HG03045 (cell line): ENCODE measurements around the gene ZSCAN31.
"Not testable (repeated sequence)": the region's sequence is repeated elsewhere in the genome, so short reads cannot be mapped to it uniquely, and the experiment has no call there.

Source experiments
- ATAC-seq: cut with Tn5 transposase; IDR thresholded peaks from one replicate; pipeline ENCODE4 v1.9.1; 2021; ENCODE audit warnings: mild to moderate bottlenecking, moderate library complexity; ENCODE audit not compliant: unreplicated experiment

The ZSCAN31 gene

GRCh38 chr6:28335564-28336283, at the start of gene ZSCAN31:
TSS of gene ZSCAN31 (minus strand) at chr6:28336148. CDS start at chr6:28329683, 6,465 bp downstream.
- peak; percentile 89 for ATAC-seq

DNA sequence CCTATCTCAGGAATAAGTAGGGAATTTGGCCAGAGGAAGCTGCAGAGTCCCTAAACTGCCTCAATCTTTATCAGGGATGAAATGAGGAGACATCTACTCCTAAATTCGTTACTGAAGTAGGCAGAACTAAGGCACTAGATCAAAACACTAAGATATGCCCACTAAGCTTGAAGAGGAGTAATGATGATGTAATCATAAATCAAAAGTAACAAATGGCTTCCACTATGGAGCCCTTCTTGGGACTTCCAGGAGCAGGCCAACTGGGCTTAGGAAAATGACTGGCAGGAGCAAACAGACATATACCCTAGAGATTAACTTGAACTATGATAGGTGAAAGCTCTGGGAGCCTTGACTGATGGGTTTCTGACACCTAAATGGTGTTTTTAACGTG, 48.2 kb upstream of the ZSCAN31 start:
- no peak for ATAC-seq

DNA sequence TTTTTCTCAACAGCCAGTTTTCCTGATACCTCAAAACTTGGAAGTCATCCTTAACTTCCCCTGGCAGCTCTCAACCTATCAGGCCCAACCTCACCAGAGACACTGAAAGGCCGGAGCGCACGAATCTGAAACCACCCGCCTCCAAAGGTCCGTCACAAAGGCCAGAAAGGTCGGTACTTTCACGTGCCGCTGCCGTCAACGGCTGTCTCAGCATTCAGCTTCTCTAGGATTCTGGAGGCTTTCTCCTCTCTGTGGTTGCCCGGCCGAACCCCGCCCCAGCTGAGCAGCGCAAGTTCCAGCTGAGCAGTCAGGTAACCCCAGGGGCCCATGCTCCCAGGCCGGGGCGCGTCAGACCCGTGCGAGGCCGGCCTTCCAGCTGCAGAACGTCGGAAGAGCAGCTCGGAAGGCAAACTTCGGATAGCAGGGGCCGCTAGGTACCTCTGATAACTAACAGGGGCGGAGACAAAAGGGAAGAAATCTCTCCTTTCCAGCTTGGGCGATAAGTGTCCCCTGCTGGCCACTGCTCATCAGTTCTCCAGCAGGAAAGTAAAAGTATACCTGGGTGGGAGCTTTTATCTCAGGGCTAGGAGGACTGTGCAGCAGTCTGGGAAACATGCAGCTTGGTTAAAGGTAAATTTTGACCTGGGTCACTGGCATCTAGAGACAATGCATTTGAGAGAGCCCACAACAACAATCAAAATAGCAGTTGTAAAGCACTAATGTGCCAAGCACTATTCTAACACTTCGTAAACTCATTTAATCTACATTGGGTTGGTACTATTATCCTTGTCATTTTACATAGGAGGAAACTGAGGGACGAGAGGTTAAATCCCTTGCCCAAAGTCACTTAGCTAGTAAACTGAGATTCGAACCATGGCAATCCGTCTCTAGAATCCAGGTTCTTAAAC, 47.5 kb upstream of the ZSCAN31 start:
- peak; percentile 92 for ATAC-seq

- ATAC-seq: no peak
Measured at GRCh38 chr6:28380381-28380780, 44.4 kb upstream of the ZSCAN31 start.

- ATAC-seq: no peak
Measured at GRCh38 chr6:28378644-28379043, 42.7 kb upstream of the ZSCAN31 start.

- no peak for ATAC-seq
Measured at GRCh38 chr6:28377879-28378278, 41.9 kb upstream of the ZSCAN31 start.

DNA sequence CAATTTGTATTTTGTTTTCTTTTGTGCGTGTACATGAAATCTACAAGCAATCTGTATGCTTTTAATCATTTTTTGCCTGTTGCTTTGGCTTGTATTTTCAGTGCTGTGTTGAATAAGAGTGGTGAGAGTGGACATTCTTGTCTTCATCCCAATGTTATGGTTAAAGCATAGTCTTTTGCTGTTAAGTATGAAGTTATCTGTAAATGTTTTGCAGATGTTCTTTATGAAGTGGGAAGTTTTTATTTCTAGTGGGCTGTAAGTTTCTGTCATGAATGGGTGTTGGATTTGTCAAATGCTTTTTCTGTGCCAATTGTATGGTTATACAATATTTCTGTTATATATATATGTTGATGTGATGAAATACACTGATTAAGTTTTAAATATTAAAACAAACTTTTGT, 38.0 kb upstream of the ZSCAN31 start:
- ATAC-seq: no peak

DNA sequence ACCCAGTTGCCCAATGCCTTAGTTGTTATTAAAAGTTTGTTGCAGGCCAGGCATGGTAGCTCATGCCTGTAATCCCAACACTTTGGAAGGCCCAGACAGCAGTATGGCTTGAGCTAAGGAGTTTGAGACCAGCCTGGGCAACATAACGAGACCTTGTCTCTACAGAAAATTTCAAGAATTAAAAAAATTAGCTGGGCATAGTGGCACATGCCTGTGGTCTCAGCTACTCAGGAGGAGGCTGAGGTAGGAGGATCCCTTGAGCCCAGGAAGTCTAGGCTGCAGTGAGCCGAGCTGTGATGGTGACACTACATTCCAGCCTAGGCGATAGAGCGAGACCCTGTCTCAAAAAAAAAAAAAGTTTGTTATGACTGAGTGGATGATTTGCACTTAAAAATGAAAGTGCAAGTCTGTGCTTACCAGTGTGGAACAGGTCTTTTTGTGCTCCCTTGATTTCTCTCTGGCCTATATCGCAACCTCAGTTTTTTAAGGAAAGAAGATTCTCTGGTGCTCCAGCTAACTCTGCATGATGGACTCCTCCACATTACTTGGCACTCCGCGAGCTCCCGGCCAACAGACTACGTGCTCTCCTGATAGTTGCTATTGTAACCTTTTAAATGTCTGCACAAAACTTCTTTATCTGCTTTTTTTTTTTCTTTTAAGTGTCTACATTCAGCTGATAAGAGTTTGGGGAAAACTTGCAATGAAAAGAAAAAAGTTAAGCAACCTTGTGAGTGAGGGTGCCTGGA, 35.9 kb upstream of the ZSCAN31 start:
- peak; percentile 61 for ATAC-seq

DNA sequence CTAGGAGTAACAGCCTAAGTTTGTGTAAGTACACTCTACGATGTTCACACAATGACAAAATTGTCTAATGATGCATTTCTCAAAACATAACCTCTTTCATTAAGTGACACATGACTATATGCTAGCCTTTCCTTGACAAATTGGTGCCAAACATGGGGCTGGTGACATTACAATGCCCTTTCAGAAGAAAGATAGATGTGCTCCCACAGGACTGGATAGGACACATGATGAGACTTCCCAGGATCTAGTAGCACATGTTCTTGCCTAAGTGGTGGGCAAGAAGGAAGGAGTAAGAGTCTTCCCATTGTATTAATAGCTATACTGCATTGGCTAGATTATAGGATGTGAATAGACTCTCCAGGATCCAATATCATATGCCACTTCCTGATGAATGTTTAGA, 35.3 kb upstream of the ZSCAN31 start:
- no peak for ATAC-seq

DNA sequence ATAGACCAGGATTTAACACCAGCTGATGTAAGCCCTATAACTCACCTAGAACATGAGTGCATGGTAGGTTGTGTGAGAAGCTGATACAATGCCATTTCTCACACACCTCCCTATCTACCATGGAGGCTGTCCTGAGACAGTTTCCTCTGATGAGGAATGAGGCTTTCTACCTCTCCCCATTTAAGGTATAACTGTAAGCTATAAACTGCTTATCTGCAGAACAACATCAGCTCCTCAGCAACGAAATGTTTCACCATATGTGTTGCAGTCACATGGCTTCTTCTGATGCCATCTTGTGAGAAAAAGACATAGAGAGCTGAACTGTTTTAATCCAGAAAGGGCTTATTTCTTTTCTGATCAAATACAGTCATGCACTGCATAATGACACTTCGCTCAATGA, 34.5 kb upstream of the ZSCAN31 start:
- no peak for ATAC-seq

GRCh38 chr6:28369463-28369862, 33.5 kb upstream of the ZSCAN31 start:
- no peak for ATAC-seq

DNA sequence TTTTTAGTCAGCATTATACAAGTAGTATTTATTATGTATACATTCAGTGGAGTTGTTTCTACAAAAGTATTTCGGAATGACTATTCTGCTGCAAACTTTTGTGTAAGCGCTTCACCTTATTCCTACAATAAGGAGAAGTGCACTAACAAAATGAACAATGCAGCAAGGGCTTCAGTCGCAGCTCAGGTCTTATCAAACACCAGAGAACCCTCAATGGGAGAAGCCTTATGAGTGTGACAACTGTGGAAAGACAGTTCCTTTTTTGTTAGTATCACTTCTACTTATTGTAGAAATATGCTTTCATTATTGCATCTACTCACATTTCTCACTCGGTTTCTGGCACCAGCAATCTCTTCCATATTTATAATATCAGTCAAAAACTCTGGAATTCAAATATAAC, 32.6 kb upstream of the ZSCAN31 start:
- ATAC-seq: no peak

DNA sequence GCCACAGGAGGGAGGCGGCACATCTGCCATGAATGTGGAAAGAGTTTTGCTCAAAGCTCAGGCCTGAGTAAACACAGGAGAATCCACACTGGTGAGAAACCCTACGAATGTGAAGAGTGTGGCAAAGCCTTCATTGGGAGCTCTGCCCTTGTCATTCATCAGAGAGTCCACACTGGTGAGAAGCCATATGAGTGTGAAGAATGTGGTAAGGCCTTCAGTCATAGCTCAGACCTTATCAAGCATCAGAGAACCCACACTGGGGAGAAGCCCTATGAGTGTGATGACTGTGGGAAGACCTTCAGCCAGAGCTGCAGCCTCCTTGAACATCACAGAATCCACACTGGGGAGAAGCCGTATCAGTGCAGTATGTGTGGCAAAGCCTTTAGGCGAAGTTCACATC, 29.6 kb upstream of the ZSCAN31 start:
- not testable (repeated sequence) for ATAC-seq

GRCh38 chr6:28360961-28361360, 25.0 kb upstream of the ZSCAN31 start:
- ATAC-seq: no peak

DNA sequence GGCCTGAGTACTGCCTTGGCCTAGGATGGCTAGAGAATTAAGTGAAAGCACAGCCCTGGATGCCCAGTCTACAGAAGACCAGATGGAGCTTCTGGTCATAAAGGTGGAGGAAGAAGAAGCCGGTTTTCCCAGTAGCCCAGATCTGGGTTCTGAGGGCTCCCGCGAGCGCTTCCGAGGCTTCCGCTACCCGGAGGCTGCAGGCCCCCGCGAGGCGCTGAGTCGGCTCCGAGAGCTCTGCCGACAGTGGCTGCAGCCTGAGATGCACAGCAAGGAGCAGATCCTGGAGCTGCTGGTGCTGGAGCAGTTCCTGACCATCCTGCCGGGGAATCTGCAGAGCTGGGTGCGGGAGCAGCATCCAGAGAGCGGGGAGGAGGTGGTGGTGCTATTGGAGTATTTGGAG, 23.6 kb upstream of the ZSCAN31 start:
- ATAC-seq: not testable (repeated sequence)

DNA sequence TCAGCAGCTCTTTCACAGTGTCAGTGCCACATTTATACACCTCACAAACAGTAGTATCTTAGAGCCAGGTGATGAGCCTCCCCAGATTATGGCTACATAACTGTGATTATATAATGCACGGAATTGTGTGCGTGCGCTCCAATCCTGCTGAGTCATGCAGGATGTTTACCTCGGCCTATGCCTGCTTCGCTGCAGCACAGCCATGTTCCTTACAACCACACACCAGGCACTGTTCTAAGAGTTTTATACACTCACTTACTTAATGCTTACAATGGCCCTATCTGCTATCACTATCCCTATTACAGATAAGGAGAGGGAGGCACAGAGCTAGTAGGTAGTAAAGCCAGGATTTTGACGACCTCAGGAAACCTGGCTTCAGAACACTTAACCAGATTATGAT, 21.1 kb upstream of the ZSCAN31 start:
- no peak for ATAC-seq

DNA sequence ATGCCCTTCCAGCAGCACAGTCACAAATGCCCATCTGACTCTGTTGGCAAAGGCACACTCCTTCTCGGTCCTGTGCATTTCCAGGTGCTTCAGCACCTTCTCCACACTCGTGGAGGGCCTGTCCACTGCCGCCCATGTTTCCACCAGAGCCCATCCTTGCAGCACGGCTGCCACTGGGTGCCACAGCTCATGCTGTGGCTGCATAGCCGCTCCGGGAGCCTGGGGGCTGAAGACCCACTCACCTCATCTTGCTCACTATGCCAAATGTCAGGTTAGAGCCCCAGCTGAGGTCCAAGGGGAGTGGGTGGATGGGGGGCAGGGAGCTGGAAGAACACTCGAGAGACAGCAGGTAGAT, 20.7 kb upstream of the ZSCAN31 start:
- no peak for ATAC-seq

DNA sequence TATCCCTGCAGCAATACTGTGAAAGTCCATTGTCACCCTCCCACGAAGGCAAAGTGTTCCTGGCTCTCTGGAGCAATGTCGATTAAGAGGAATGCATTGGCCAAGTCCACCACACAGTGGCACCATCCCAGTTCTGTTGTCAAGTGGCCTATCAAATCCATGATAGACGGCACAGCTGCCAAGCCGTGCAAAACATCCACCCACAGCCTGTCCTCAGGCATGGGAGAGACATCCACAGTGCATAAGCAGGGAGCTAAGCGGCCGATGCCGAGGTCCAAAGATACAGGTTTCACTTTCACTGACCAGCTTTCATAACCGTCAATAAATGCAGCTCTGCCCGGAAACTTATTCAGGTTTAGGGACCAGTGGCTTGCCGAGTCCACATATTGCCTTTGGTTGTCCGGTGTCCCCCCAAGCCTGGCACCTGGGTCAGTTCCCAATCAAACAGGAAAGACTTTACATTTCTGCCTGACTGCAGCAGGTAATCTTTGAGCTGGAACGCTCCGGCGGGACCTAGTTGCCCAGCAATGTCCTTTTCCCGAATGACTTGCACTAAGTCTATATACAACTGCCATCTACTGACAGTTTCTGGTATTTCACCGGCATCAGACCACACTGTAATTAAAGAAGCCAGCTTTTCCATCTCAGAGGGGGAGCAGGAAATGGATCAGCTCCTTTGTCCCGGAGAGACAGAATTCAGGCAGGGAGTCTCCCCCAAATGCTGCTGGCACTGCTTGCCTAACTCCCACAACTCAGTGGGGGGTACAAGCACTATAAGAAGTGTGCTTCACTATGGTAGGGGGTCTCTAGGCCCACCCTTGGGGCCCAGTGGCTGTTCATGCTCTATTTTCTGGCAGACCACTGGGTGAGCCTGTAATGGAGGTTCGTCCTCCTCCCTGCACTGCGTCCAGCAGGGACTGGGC, 20.1 kb upstream of the ZSCAN31 start:
- no peak for ATAC-seq

- ATAC-seq: no peak
Measured at GRCh38 chr6:28354688-28355554, 19.0 kb upstream of the ZSCAN31 start.
